Renal cortical epithelial cell (primary cell): ENCODE results near the gene SYPL2. TPM values are rescaled to one million over a fixed set of nuclear protein-coding genes. Genes with fewer than 3 reads are reported as not detected.

Experiments used
- DNase-seq: peaks from one replicate; pipeline ENCODE4 v3.0.0-alpha.2; 2011; ENCODE audit warnings: low read depth
- total RNA-seq: library from RNA; depleted of rRNA; stranded (reverse); fragments of >200 nt; gene quantifications from 2 replicates; pipeline ENCODE4 v1.2.3, GENCODE V29; 2014

SYPL2 gene
- total RNA-seq, 1 donor from 2014 or later, result 0.45 TPM

DNA sequence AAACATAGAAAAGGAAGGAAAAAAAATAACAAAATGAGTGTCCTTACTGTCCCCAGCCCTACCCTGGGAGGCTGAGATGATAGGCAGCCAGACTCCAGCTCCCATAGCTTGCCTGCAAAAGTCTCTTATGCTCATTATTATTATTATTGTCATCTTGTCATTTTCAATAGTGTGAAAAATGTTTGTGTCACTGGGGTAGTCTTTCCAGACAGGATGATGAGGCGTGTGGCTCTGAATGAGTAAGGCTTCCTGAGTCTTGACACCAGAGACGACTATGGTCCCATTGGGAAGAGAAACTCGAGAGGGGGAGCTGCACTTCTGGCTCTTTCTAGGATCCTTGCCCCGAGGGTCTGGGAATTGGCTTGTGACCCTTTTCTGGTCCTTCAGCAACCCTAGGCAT is 26.4 kb downstream of the SYPL2 start:
- no peak for DNase-seq

DNA sequence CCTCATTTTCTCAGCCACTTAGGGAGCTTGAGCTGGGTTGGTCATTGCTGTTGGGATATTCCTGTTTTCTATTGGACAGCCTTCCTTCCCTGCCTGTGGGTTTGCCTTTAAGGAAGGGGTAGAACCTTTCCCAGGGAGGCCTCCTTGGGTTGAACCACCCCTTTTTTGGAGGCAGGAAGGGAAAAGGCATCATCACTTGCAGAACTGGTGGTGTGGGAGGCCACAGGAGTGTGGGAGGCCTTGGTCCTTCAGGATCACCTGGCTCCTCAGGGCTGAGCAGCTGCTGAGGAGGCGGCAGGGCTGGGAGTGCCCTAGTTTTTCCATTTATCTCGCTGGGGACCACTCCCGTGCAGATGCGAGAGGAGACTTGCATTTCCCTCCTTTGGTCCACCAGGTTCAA is 26.9 kb downstream of the SYPL2 start:
- DNase-seq, result no peak

DNA sequence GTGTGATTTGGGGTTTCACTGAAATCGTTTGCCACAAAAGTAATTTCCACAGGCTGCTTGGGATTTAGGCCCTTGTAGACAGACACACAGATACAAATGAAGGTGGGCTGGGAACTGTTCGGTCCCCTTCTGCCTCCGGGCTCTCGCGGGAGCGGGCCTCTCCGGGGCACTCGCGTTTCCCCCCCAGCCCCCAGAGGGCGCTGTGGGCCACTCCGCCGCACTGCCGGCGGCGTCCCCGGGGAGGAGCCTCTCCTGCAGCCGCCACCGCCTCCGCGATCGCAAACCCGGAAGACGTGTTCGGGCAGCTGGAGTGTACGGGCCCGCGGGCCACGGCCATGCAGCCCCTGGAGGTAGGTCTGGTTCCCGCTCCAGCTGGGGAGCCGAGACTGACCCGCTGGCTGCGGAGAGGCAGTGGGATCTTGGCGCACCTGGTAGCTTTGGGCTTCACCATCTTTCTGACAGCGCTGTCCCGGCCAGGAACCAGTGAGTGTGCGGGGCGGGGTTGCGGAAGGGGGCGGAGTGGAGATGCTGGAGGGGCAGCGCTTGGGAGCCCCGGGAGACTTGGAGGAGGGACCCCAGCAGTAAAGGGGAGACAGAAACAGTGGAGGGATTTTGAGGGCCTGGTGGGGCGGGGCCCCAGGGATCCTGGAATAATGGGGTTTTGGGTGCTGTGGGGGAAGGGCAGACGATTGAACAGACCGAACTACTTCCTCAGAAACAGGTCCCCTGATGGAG is 27.6 kb downstream of the SYPL2 start, which contains the start of gene CYB561D1:
Gene CYB561D1, plus strand, starts transcription at position 290 of the 735 bp plus-strand sequence. Its CDS starts 46 bp downstream, at position 336.
- DNase-seq, result peak; percentile 46

DNA sequence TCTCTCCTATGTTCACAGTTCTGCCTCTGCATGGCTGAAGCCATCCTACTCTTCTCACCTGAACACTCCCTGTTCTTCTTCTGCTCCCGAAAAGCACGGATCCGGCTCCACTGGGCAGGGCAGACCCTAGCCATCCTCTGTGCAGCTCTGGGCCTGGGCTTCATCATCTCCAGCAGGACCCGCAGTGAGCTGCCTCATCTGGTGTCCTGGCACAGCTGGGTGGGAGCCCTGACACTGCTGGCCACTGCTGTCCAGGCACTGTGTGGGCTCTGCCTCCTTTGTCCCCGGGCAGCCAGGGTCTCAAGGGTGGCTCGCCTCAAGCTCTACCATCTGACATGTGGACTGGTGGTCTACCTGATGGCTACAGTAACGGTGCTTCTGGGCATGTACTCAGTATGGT is 29.4 kb downstream of the SYPL2 start:
- no peak for DNase-seq

DNA sequence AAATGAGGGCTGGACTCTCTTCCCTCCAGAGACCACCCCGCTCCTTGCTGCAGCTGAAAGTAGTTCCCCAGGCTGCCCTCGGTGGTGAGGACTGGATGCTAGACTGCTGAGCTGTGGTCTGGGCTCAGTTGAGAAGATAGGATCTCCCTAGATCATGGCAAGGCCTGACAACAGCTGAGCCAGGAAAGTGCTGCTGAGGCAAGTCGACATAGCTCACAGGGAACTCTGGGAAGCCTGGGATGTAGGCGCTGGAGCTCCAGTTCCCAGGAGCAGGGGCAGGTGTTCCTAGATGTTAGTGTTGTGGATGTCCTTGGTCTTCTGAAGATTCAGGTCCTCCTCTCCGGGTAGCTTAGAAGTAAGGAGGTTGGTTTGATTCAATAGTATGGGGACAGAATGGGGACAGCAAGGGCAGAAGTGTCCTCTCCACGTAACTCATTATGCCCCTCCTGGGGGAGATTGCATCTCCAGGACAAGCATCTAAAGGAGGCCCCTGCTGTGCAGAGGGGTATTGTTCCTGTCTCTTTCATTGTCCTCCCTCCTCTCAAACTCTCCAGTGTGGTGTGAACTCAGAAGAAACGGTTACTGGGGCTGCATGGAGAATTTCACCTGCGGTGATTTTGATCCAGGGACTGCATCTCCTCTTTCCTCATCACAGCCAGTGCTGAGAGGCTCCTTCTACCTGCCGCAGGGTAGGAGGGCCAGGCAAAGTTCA is 31.3 kb downstream of the SYPL2 start:
- DNase-seq, result no peak

DNA sequence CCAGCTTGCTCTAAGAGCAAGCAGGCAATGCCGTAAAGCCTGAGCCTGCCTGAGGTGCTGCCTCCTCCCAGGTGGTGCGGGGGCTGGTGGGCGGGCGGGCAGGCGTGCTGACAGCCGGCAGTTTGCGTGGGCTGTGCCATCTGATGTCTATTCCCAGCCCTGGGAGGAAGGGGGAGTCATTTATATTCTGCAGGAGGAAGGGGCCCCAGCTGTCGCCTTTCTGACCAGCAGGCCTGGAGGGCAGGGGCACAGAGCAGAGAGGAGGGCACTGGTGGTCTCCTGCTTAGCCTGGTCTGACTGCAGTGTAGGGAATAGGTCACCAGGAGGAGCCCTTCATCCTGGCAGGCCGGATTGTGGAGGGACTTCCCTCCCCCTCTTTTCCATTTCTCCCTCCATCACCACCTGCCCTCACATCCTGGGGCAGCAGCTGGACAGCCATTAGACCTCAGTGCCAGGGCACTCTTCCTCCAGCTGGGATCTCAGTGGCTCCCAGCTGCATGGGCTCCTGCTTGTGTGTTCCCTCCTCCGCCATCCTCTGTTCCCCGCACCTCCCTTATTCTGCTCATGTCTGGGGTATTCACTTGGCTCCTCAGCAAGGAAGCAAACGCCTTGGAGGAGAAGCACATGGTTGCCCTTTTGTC is 31.9 kb downstream of the SYPL2 start:
- DNase-seq, result no peak

DNA sequence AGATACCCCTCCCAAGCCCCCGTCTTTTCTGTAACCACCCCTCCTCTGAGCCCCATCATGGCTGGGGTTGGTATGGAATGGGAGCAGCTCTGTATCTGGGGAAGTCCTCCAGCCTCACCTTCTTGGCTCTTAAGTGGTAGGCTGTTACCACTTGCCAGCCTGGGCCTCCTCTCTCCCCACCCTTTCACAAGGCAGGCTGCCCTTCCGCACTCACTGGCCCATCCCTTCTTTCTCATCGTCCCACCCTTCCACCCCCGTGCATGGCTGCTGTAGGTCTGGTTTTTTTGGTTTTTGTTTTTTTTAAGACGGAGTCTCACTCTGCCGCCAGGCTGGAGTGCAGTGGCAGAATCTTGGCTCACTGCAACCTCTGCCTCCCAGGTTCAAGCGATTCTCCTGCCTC is 32.7 kb downstream of the SYPL2 start:
- no peak for DNase-seq

DNA sequence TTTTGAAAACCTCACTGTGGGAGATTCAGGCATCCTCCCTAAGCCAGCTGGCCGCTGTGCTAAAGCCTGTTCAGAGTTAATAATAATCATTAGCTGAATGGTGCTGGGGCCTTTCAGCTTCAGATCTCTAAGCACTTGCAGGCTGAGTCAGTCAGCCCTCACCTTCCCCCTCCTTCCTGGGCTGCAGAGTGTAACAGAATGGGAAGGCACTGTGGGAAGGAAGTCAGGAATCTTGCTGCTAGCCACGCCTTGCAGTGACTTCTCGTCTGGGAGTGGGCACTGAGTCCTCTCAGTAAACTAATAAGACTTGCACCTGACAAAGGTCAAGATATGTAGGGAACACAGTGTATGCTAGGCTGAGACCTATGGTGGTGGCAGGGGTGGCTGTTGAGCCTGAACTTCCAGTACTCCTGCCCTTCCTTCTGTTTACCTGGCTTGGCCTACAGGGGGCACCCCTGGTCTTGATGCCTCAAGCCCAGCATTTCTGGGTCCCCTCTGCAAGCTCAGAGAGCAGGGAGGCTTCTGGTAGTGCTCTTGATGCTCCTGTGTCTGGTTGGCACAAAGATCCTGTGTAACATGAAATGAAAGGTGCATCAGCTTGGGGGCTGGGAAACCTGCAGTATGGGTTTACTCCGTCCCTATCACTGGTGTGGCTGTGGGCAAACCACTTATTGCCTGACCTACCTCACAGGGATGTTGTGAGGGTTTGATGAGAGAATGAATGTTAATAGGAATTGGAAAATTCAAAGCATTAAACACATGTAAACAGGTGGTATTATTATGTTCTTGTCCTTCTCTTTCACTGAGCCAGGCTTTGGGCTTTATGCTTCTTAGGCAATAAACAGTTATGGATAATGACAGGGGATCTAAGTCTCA is 33.6 kb downstream of the SYPL2 start:
- peak; percentile 94 for DNase-seq

DNA sequence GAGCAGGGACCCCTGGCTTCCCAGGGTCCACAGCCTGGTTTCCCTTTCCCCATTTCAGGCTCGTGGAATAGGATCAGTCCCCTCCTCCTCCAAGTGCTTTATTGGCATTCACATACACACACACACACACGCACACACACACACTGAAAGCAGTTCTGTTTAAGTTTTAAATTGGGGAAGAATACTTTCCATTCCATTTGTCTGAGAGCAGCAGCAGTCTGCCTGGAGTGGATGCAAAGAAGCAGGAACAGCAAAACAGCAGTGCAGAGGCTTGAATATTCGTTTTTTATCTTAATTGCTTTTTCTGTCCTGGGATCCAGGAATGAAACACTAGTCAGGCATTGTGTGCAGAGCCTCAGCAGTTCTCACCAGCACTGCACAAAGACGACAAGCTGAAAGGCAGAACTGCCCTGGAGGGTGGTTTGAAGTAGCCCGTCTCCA is 34.6 kb downstream of the SYPL2 start:
- peak; percentile 16 for DNase-seq

DNA sequence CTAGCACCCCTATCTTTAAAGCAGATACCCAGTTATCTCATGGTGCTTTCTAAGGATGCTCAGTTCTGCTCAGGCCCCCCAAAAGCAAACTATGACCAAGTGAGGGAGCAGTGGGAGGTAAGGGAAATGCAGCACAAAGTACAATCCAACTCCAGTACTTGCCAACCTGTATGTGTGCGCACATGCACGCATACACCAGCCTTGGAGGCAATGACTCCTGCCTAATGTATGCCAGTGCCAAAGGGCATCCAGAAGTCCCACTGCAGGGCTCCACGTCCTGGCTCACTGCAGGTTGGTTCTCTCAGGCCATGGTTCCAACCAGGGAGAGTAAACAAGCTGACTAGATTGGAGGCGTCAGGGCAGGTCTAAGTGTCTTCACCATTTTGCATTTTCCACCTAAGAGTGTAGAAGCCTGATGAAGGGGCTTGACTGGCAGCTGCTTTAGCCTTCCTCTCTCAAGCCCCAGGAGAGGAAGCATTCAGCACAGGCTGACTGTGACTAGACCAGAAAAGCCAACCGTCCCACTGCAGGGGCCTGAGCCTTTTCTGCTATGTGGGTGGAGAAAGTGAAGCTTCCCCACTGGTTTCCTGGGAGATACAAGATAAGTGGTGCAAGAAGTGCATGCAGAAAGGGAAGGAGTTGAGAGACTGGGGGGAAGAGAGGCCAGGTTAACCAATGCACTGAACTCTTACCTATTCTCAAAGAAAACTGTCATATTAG is 35.5 kb downstream of the SYPL2 start:
- no peak for DNase-seq

DNA sequence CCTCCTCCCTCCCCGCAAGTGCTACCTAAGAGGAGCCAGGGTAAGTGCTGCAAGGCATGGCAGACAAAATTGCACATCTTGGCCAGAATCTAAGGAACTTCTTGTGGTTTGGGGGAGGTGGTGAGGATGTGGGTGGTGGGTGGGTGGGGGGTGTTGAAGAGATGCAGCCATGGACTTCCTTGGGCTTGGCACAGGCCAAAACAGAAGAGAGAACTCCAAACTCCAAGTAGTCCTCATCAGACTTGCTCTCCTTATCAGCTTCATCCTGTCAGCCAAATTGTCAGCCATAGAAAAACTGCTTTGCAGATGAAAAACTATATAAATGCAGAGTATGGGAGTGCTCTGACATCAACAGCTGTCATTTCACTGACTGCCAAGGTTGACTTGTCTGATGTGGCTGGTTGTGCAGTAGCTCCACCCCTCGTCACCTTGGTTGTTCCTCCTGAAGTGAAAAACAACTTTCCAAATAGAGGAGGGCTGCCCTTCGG is 36.1 kb downstream of the SYPL2 start:
- DNase-seq, result no peak

DNA sequence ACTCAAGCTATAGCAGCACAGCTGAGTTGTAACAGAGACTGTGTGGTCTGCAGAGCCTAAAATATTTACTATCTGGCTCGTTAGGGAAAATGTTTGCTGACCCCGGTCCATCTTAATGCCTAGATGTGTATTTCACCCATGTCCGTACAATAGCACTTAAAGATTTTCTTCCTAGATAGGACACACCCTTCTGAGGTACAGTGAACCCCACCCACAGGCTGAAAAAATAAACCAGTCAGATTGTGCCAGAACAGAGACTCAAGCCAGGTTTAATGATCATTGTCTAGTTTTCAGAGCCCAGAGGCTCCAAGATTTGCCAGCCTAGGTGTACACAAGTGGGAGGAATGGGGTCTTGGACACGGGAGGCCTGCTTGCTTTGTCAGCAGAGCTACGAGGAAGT is 37.6 kb downstream of the SYPL2 start:
- DNase-seq, result no peak

DNA sequence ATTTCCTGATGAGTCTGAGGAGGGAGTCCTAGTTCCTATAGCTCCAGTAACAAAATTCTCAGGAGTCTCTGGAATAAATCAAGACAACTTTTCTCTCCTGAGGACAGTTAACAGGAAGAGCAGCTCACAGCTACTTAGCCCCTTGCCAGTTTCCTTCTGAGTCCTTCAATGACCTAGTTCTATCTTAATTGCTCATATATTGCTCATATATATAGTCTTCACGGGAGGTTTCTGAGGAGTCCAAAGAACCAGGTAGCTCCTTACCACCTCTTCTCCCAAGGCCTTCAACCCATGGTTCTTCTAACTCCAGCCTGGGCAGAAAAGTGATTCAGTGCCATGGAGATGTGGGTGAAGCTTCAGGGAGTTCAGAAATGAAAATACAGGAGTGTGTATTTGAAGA is 38.6 kb downstream of the SYPL2 start:
- no peak for DNase-seq

DNA sequence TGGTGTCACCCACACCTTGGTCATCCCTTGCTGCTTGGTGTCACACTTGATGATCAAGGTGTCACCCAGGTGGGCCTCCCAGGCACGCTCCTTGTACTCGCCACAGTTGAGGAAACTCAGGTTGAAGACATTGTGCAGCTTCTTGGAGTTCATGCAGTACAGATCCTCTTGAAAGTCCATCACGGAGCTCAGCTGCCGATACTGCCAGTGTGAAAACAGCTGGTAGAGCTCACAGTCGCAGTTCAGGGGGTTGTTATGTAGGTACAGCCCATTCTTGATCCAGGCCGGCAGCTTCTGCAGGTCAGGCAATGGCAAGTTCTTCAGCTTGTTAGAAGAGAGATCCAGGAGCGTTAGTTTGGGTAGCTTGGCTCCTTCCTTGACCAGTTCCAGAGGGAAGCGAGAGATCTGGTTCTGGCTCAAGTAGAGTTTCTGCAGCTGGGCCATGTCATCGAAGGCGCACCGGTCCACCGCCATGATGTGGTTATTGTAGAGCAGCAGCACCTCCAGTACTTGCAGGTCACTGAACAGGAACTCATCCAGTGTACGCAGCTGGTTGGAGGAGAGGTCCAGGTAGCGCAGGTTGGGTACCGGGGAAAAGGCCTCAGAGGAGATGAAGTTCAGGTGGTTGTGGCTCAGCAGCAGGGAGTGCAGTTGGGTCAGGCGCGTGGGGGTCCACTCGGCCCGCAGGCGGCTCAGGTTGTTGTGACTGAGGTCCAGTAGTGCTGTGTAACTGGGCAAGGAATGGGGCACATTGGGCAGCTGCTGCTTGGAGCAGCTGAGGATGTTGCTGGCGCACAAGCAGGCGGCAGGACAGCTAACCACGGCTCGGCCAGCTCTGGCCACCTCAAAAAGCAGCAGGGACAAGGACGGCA is 41.9 kb downstream of the SYPL2 start:
- no peak for DNase-seq

DNA sequence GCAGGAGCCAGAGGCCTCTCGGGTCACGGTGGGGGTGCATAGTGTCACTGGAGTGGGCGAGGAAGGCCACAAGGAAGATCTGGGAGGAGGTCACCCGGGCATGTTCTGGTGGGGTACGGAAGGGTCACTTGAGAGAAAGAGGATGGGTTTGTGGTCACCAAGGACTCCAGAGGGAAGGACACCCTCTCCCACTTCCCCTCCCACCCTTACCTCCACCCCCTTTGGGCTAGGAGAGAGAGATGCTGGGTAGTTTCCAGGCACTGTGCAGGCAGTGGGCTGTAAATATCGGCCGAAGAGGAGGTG is 42.5 kb downstream of the SYPL2 start:
- DNase-seq, result no peak

DNA sequence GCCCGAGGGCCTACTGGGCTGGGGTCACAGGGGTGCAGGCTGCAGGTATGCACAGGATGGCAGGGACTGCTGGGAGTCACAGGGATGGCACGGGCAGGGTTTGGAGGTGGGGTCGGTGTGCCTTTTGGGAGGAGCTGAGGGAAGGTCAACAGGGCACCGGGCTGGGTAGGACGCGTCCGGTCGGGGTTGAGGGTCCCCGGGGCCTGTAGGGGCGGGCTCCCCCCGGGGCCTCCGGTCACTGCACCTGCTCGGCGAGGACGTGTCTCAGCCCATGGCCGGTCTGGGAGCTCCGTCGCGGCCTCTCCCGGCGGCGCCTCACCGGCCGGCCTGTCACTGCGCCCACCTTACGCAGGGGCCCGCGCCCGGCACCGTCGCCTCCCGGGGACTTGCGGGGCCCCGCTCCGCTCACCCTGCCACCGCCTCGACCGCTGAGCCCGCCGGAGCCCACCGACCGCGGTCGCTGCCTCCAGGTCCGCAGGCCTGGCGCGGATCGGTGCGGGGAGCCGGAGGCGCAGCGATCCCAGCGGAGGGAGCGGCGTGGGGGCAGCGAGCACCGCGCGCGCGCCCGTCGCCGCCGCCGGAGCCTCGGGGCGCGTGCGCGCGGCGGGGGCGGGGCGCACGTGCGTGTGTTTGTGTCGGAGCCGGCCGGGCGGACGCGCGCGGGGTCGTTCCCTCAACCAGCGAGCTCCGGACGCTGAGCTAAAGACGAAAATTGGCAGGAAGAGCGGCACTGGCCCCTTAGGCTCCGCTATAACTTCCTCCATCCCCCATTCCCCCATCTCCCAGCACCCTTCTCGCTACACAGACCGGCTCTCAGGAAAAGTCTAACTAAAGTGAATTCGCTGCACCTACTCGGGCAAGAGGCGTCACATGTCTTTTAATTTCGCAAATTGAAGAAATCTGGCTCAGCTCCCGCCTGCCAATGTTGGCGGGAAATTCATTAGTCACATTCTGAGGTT is 43.1 kb downstream of the SYPL2 start, which contains the start of gene AMIGO1:
Gene AMIGO1, minus strand, starts transcription at position 552 of the 959 bp plus-strand sequence. CDS start 815 bp downstream, outside the sequence.
- peak; percentile 21 for DNase-seq

DNA sequence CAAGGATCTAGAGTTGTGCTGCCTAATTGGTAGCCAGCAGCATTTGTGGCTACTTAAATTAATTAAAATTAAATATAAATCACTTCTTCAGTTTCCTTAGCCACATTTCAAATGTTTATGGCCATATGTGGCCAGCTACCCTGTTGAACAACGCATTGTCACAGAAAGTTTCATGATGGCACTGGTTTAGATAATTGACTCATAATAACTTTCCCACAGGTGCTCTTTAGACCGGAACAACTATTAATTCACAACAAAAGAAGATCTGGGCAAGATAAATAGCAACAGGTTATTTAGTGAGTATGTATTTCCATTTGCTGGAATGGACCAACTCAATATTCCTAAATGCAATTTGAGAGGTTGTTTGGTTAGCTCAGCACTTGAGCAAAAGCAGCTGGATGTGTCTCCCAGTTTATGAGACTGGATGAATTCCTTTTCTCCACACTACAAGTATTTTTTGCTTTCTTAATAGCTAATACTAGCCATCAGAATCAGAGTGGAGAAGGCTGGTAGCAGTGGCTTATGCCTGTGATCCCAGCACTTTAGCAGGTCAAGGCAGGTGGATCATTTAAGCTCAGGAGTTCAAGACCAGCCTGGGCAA is 46.9 kb downstream of the SYPL2 start:
- no peak for DNase-seq

DNA sequence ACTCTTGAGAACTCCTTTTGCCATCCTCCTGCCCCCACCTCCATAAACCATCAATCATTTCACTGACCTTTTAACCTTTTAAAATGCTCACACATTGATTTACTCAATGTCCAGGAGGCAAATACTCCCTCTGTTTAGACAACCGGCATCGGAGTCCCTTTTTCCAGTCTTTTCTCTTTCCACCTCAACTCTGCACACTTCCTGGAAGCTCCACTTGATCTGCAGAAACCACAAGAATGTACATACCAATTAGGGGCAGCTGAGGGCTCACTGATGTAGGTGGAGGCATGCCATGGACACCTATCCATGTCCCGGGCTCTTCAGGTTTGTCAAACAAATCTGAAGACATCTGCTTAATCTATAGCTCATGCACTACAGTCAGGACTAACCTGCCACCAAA is 48.5 kb downstream of the SYPL2 start:
- DNase-seq, result peak; percentile 38
